HepG2 (cell line): ENCODE results near the gene ARFGEF2.

Experiments used
- EZH2 ChIP-seq: conservative IDR thresholded peaks from 2 replicates; pipeline ENCODE4 v1.6.1; 2012; ENCODE audit warnings: mild to moderate bottlenecking, low read depth, low read length, moderate library complexity
- KAT8 ChIP-seq: IDR thresholded peaks from 2 replicates; pipeline ENCODE4 v1.6.1; 2016; ENCODE audit warnings: missing genetic modification reagents, missing compliant biosample characterization
- POLR2AphosphoS5 ChIP-seq: IDR thresholded peaks from 2 replicates; pipeline ENCODE4 v1.6.1; 2012; ENCODE audit warnings: low read depth, low read length
- TF ChIP-seq, protein P1 (sequence below): sonication (generic); formaldehyde crosslinking; IDR thresholded peaks from 2 replicates; pipeline ENCODE4 v1.5.0; 2020; ENCODE audit warnings: mild to moderate bottlenecking, missing genetic modification reagents, moderate library complexity

DNA sequence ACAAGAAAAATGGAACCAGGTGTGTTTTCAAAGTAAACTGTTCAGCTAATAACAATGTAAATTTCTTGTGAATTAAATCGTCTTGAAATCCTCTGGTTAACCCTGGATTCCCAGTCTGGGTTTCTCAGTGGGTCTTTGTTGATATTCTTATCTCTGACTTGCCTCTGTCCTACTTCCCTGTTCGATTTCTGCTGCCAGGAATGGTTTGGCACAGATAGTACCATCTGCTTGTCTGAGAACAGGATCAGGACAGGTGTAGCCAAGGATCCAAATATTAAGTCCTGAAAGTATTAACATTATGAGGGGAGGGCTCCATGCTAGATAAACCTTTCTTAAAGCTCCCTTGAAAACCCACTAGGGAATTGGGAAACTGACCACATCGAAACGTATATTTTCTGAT is 30.1 kb downstream of the ARFGEF2 start:
- TF ChIP-seq, protein P1, sequence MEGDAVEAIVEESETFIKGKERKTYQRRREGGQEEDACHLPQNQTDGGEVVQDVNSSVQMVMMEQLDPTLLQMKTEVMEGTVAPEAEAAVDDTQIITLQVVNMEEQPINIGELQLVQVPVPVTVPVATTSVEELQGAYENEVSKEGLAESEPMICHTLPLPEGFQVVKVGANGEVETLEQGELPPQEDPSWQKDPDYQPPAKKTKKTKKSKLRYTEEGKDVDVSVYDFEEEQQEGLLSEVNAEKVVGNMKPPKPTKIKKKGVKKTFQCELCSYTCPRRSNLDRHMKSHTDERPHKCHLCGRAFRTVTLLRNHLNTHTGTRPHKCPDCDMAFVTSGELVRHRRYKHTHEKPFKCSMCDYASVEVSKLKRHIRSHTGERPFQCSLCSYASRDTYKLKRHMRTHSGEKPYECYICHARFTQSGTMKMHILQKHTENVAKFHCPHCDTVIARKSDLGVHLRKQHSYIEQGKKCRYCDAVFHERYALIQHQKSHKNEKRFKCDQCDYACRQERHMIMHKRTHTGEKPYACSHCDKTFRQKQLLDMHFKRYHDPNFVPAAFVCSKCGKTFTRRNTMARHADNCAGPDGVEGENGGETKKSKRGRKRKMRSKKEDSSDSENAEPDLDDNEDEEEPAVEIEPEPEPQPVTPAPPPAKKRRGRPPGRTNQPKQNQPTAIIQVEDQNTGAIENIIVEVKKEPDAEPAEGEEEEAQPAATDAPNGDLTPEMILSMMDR = no peak
- TF ChIP-seq KAT8 (CRISPR knock-in tag) = no peak
- TF ChIP-seq POLR2AphosphoS5 = no peak
- TF ChIP-seq EZH2 = no peak
